NCI-H526 (cell line): Measurements from ENCODE around the gene MRFAP1L1.
A peak's percentile ranks its signal among the peaks of the same experiment; 100 is the strongest.
"Not testable (repeated sequence)": the region's sequence is repeated elsewhere in the genome, so short reads cannot be mapped to it uniquely, and the experiment has no call there.

Source experiments
- DNase-seq, 2 experiments: peaks; one replicate each; lab custom pipeline; 2025; lab: John Stamatoyannopoulos, UW

MRFAP1L1 gene

DNA sequence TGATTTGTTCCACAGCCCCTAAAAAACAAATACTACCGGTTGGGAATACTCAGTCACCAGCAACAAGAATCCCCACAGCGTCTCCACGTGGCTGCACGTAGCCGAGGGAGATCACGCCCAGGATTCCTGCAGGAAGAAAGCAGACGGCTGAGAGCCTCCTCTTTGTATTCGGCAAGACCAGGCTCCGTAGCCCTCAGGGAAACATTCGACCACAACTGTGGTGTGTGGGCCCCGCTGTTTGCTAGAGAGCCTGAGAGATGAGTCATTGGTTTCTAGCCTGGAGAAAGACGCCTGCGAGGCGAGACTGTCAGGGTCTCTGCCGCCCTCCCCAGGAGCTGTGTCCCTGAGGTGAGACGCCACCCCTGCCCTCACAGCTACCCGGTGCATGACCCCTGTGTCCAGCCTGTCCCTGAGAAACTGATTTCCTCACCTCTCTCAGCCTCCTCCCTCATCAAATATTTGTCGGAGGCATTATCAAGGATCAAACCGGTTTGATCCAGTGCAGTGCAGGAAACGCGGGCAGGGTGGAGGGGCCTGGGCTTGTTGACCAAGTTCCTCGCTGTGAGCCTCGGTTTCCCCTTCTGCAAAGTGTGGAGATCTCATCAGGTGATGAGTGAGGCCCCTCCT is 20.7 kb downstream of the MRFAP1L1 start:
- DNase-seq, result no peak

DNA sequence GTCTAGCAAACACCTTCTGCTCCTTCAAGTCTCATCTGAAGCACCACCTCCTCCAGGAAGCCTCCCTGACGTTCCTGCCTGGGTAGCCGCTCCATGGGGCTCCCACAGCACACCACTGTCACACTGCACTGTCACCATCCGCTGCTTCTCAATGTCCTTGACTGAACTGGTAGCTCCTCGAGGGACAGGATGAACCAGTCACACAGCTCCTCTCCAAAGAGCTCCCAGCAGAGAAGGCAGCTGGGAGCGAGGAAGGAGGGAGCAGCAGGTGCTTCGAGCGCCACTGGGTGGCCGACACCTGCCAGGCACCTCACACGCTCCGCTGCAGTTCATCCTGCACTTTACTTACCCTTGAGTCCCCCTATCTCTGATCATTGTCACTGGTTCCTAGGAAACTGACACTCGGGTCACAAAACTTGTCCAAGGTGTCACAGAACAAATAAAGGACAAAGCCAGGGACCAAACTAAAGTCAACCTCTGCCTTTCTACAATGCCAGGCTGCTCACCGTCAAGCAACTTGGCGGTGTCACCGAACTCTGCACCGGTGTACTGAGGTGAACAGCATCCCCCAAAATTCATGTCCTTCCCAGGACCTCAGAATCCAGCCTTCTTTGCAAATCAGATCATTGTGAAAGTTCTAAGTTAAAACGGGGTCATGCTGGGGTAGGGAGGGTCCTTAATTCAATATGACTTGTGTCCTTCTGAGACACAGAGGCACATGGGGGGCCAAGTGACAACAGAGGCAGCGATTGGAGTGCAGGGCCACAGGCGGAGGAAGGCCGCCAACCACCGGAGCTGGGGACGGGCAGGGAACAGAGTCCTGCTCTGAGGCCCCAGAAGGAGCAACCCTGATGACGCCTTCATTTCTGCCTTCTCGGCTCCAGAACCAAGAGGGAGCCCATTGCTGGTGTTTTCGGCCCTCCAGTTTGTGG is 21.5 kb downstream of the MRFAP1L1 start:
- DNase-seq, result no peak

DNA sequence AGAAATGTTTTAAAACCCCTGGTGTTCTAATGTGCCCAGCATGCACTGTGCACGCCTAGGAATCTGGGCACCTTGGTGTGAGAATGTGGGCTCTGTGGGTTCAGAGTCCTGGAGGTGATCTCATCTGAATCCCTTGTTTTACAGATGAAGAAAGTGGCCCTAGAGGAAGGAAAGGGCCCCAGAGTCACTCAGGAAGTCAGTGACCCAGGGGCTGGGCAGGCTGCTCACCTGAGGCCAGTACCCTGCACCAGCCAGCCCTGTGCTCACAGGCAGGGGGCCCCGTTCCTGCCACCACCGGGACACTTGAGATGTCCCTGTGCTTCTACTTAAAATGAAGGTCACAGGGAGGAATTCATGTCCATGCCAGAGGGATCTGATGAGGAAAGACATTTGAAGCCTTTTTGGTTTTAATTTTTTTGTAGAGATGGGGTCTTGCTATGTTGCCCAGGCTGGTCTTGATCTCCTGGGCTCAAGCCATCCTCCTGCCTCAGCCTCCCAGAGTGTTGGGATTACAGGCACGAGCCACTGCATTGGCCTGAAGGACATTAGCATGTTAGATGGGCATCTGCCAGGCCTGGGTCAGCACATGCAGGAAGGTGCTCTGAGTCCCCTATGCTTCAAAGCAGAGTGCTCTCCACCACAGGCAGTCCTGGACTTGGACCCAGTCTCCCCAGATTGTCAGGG is 23.4 kb downstream of the MRFAP1L1 start:
- no peak for DNase-seq

DNA sequence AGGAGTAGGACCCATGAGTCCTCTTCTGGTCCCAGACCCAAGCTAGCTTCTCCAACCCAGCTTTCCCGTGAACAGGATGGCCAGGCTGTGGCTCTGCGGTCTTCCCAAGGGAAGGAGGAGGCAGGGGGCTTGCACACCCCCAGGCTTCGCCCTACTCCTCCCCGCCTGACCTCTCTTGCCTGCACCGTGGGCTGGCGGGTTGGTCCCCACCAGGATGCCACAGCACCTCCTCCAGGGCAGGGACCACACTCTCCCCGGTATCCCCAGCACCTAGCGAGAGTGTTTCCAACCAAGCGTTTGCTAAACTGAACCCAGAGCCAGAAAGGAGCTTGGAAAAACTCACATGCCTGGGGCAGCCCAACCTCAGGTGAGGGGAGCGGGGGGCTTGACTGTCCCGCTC is 25.0 kb downstream of the MRFAP1L1 start:
- DNase-seq, result no peak

DNA sequence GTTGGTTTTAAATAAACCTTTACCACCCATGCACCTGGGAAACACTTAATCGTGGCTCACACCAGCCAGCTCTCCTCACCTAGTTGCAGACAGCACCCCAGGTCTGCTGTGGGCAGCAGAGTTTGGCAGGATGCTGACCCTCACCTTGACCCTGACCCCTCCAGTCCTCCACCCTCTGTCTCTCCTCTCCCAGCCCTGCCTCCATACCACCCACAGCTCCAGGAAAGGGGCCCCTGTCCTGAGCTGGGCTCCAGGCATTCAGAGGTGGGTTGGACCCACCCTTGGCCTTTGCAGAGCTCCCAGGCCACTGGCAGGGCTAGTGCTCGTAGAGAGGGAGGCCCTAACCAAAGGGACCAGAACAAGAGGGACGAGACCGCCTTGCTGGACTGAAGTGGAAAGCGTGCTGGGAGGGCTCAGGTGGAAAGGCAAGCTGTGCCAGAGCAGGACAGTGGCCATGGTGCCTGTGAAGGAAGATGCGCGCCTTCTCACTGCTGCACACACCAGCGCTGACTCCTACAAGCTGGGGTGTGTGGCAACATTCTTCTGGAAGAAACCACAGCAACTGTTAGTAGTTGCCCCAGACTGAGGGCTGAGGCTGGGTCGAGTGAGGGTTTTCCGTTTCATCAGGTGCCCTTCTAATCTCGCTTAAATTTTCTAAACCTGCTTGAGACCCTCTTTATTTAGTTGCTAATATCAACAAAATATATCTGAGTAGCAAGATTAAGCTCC is 26.6 kb downstream of the MRFAP1L1 start:
- DNase-seq, result no peak

DNA sequence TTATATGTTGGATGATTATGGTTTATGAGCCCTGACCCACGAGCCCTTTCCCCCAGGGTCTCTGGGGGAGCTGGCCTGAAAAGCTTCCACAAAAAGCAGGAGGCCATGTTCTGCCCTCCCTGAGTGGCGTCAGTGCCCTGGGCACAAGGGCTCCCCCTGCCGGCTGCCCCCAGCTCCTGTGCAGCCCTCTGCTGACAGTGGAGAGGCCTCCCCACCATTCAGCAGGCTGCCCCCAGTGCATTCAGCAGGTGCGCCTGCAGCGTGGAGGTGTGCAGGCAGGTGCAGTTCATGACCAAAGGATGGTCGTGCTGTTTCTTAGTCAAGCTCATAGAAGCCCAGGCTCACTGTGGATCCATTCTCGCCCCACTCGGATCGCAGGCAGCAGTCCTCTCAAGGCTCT is 28.5 kb downstream of the MRFAP1L1 start:
- DNase-seq, result no peak

DNA sequence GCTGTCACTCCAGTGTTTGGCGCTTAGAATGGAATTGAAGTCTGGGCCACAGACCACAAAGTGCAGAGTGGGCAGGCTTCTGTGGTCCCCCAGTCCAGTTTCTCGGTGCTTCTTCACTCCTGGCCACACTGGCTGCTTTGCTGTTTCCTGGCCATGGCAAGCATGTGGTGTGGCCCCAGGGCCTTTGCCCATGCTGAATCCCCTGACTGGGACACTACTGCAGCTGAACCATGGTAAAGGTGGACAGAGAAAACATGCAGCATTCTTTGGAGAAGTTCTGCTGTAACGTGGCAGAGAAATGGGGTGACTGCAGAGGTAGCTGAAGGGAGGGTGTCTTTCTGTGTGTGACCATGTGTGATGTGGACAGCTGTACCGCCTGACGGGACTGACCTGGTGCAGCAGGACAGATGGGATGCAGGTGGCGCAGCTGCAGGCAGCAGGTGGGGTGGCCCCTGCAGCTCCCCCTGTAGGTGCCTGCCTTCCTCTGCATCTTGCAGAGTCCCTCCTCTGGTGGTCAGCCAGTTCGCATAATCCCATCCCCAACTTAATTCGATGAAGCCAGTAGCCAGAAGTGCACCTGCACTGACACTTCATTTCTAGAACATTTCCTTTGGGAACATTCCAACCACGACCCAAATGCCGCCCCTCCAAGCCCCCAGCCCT is 29.2 kb downstream of the MRFAP1L1 start:
- DNase-seq, result no peak

DNA sequence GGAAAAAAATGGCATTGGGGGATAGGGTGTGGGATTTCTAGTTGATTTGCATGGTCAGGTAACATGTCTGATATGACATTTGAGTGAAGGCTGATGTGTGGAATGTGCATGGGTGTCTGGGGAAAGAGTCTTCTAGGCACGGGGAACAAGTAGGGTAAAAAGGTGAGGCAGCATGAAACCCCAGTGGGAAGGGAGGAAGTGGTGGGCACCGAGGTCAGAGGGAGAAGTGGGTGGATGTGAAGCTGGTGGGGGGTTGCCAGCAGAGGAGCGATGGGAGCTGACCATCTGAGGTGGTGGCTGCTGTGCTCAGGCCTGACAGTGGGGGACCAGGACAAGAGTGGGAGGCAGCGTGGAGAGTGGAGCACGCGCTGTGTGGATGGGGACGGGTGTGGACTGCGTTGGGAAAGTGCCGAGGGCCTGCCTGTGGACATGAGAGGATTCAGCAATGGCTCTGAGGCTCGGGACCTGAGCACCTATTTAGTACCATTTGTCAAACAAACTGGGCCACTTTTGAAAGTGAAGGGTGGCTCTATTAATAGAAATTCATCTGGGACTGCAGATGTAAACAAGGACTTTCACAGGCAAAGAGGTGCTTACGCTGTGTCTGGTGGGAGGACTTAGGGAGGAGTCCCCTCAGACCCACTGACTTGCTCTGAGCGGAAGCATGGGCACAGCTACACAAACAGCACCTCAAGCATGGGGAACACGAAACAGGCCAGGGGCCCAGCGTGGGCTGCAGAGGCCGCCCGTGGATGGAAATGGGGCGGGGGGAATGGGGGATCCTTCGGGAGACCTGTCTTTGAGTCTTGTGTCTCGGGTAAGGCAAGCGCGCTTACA is 32.7 kb downstream of the MRFAP1L1 start:
- no peak for DNase-seq

DNA sequence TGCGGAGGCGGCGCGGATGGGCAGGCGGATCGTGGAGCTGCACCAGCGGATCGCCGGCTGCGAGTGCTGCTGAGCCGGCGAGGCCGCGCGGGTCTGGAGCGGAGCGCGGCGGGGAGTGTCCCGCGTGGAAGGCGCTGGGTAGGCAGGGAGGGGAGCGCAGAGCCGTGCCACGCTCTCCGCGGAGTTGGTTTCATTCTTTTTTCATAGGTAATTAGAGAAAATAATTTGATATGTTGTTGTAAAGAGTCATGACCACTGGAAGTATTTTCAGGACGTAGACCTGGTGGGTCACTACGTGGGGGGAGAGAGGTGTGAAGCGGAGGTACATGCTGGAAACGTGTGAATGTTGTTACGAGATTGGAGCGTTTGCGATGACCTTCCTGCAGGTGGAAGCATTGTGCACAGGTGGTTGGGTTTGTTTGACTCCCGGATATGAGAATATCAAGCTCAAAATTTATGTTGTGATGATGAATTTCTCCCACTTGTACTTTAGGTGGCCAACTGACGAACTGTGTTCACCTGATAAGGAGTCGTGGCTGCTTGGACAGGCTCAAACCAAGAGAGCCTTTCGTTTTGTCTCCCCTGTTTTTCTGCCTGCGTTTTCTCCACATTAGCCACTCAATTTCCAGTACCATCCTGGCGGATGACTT is 35.0 kb downstream of the MRFAP1L1 start:
- DNase-seq, result peak; percentile 61 to 69

DNA sequence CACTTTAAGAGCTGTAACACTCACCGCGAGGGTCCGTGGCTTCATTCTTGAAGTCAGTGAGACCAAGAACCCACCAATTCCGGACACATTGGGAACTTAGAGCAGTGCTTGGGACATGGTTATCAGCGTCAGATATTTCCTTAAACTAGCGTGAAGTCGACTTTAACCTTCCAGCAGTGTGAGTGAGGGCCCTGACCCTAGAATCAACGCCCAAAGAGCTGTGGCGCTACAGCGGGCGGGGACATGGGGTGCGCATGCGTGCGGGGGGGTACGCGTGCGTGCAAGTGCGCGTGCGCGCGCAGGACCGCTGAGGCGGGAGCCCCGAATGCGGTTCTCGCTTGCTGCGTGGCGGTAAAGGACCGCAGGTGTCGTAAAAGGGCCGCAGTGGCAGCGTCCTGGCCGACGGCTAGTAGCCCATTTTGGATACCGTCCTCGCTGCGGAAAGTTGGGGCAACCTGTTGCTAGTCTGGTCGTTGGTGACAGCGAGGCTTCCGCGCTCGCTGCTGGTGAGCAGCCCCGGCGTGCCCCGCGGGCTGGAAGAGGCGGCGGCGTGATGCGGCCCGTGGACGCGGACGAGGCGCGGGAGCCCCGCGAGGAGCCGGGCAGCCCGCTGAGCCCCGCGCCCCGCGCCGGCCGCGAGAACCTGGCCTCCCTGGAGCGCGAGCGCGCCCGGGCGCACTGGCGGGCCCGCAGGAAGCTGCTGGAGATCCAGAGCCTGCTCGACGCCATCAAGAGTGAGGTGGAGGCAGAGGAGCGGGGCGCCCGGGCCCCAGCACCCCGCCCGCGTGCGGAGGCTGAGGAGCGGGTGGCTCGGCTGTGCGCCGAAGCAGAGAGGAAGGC is 35.8 kb downstream of the MRFAP1L1 start:
- DNase-seq, result peak; percentile 92 to 98

DNA sequence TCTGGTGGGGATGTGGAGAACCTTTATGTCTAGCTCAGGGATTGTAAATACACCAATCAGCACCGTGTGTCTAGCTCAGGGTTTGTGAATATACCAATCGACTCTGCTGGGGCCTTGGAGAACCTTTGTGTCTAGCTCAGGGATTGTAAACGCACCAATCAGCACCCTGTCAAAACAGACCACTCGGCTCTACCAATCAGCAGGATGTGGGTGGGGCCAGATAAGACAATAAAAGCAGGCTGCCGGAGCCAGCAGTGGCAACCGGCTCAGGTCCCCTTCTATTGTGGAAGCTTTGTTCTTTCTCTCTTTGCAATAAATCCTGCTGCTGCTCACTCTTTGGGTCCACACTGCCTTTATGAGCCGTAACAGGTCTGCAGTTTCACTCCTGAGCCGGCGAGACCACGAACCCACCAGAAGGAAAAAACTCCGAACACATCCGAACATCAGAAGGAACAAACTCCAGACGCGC is 36.4 kb downstream of the MRFAP1L1 start:
- peak; percentile 26 to 37 for DNase-seq

DNA sequence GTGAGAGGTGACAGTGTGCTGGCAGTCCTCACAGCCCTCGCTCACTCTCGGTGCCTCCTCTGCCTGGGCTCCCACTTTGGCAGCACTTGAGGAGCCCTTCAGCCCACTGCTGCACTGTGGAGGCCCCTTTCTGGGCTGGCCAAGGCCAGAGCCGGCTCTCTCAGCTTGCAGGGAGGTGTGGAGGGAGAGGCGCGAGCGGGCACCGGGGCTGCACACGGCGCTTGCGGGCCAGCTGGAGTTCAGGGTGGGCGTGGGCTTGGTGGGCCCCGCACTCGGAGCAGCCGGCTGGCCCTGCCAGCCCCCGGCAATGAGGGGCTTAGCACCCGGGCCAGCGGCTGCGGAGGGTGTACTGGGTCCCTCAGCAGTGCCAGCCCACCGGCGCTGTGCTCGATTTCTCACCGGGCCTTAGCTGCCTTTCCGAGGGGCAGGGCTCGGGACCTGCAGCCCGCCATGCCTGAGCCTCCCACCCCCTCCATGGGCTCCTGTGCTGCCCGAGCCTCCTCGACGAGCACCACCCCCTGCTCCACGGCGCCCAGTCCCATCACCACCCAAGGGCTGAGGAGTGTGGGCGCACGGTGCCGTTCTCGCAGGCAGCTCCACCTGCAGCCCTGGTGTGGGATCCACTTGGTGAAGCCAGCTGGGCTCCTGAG is 37.0 kb downstream of the MRFAP1L1 start:
- DNase-seq, result not testable (repeated sequence)

DNA sequence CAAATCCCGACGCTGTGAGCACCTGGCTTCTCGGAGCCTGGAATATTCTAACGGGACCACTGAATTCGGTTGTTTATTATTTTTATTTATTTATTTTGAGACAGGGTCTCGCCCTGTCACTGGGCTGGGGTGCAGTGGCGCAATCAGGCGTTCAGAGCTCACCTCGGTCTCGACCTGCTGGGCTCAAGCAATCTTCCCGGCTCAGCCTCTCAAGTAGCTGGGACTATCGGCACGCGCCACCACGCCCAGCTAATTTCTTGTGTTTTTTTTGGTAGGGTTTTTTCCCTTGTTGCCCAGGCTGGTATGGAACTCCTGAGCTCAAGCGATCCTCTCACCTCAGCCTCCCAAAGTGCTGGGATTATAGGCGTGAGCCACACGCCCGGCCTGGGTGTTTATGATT is 37.5 kb downstream of the MRFAP1L1 start:
- no peak for DNase-seq

DNA sequence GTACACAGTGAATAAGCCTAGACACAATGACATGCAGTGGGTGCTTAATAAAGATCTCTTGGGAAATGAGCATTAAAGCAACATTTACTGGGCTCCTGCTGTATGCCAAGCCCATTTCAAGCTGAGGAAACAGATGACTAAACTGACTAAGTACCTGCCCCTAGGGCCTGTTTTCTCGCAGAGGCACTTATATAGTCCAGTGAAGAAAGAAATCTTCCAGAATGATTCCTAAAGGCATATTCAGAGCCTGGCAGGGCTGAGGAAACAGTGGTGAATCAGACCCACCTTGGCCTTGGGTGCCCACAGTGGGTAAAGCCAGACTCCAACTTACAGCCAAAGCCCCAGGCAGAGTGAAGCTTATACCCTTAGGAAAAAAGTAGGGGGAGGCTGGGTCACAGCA is 38.0 kb downstream of the MRFAP1L1 start:
- DNase-seq, result no peak

DNA sequence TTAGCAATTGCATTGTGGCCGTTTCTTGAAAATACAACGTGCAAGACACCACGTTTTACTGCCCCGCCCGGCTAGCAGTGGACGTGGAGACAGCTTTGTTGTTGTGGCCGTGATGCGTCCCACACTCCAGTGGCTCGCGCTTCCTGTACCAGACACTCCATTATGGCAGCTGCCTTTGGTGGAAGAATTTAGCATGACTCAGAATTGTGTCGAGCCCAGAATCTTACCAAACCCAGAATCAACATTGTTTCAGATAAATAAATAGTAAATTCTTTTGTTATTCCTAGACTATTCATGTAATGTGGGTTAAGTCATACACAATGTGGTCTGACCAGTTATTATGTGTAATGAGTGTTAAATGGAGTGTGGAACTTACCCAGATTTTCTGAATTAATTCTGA is 41.3 kb downstream of the MRFAP1L1 start:
- no peak for DNase-seq

DNA sequence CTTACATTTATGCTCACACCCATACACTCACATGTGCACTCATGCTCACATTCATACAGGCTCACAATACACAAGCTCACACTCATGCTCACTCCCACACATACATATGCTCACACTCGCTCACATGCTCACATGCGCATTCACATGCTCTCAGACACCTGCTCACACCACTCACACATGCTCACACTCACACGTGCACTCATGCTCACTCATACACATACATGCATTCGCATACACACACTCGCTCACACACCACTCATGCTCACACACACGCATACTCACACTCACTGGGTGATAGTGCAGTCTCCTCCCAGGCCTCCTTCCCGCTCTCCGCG is 44.4 kb downstream of the MRFAP1L1 start:
- DNase-seq, result no peak

DNA sequence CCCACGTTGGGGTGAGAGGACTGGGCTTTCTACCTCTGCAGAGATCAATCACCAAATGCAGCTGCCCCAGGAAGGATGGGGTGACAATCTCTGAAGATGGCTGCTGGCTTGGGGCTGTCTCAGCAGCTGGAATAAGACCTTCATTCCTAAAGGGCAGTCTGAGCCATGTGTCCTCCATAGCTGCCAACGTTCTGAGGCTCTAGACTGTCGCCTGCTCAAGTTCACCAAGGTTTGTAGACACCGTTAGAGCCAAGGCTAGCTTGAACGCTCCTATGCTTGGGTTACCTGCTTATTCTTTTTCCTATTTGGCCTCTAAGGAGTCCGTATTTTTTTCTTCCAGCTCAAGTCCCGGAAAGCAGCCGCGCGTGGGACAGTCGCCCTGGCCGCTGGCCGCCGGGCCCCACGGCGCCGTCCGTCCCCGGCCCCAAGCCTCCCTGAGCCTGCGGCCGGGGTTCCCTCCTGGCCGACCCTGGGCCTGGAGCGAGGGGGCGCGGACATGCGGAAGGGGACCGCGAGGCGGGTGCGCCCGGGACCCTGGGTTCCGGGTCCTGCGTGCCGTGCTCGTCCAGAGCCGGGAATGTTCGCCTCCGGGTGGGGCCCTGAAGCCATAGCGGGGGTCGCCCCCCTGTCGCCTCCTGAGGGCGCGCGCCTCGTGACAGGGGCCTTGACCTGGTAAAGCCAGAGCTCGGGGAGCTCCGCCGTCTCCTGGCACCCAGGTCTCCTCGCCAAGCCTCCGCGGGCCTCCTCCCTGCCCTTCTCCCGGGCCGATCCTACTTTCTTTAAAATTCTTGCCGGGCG is 45.9 kb downstream of the MRFAP1L1 start:
- DNase-seq, result no peak

DNA sequence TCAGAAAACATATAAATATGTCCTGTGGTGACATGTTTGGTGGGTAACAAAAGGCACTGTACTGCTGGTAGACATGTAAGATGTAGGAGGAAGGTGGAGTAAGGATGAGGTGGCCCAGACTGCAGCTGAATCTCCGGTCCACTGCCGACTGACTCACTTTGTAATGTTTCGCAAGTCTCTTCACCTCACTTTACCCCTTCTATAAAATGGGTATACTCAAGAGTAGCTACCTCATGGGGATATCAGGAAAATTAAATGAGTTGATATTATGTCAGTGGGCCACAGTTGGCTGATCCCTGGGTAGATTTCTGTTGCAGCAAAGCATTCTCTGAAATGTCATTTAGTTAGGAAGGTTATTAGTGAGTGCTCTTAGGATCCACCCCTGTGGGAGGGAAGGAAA is 47.1 kb downstream of the MRFAP1L1 start:
- DNase-seq, result no peak
